ENCODE measurements around the gene AHSG. TPM values are rescaled to one million over a fixed set of nuclear protein-coding genes. Genes with fewer than 3 reads are reported as not detected.

Gene AHSG
- not detected in 2 replicates for total RNA-seq

DNA sequence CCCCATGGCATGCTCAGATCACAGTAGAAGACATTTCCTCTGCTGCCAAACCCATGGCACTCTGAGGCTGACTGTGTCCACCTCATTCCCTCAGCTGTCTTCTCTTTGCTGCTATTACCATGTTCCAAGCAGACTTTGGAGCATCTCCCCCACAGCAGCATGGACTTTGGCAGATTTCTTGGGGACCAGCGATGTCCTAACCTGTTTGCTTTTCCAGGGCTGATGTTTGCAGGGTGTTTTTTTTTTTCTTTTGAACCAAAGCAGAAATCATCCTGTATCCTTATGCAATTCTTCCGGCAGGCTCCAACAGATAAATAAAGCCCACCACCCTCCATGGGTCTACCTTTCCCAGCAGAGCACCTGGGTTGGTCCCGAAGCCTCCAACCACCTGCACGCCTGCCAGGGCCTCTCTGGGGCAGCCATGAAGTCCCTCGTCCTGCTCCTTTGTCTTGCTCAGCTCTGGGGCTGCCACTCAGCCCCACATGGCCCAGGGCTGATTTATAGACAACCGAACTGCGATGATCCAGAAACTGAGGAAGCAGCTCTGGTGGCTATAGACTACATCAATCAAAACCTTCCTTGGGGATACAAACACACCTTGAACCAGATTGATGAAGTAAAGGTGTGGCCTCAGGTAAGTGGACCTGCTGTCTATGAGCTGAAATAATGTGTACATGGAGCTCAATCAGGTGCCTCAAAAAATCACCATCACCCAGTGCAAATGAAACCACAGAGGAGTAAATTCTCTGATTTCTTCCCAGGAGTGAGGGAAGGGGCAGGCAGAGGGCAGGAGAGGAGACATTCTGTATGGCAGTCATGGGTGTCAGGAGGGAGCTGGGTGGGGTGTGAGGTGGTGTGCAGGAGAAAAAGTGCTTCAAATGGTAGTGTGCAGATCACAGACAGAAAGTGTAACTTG is at the start of gene AHSG:
Gene AHSG, plus strand, starts transcription at position 340 of the 916 bp plus-strand sequence. Its CDS starts 82 bp downstream, at position 422.

GRCh38 chr3:186567072-186567921 is 45.6 kb upstream of the AHSG start, which contains the start of gene TBCCD1:
TSS of gene TBCCD1 (minus strand) at chr3:186567339. CDS start at chr3:186564329, 3,010 bp downstream.

DNA sequence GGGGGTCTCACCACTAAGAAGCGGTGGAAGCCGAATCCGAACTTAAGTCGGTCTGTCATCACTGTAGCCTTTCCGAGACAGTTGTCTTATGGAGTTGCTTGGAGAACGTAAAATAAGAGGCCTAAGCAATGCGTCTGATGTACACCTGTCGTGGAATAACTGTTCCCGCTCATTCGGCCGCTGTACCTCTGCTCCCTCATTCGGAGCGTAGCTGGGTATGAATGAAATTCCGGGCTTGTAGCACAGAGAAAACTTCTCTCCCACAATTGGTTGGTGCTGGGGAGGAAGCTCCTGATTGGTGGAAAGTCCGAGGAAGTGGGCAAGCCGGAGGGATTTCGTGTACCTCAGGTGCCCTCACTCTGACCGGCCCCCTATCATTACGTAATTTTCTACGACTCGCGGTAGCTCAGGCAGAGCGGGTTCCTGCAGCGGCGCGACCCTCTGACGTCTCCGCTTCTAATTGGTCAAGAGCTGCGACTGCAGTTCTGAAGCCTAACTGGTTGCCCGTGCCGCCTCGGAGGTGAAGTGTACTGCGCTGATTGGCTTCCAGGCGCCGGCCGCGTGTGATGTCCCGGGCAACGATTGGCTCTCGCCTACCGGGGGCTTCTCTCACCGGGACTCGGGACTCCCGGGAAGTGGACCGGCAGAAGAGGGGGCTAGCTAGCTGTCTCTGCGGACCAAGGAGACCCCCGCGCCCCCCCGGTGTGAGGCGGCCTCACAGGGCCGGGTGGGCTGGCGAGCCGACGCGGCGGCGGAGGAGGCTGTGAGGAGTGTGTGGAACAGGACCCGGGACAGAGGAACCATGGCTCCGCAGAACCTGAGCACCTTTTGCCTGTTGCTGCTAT is 42.5 kb upstream of the AHSG start, which contains the start of gene DNAJB11:
Gene DNAJB11, plus strand, starts transcription at position 625 of the 845 bp plus-strand sequence. Its CDS starts 178 bp downstream, at position 803.

GRCh38 chr3:186639778-186640472 is 27.1 kb downstream of the AHSG start, which contains the start of gene FETUB:
TSS of gene FETUB (plus strand) at chr3:186640399. CDS start at chr3:186640461, 62 bp downstream.

DNA sequence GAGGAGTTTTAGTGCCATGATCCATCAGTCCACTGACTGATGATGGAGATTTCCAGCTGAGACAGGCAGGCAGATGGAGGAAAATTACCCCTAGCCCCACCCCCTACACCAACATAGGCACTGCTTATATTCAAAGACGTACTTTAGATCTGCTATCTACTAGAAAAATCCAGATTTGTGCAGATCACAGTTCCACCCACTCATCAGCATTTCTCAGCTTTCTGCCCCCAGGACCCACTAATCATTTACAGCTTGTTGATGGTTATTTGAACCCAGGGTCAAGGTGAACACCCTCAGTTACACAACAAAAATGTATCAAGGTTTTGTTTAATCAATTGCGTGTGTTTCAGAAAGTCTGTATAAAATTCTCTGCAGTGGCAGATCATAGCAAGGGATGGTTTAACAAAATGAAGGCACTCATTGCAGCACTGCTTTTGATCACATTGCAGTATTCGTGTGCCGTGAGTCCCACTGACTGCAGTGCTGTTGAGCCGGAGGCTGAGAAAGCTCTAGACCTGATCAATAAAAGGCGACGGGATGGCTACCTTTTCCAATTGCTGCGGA is 52.8 kb downstream of the AHSG start, which contains the start of gene HRG:
Gene HRG, plus strand, starts transcription at position 390 of the 564 bp plus-strand sequence. Its CDS starts 18 bp downstream, at position 408.

Small RNA genes within 50 kb of the gene (small RNA-seq; reads per million reads assigned to genes)
- gene RF00017: not detected

Other genes starting within 250 kb of the AHSG start
- 1.8 and 2.3 TPM in 2 replicates for gene CRYGS, start 68.7 kb upstream of the AHSG start, total RNA-seq
- 14.7 and 19.7 TPM in 2 replicates for gene TBCCD1, start 45.7 kb upstream of the AHSG start, total RNA-seq
- gene DNAJB11, start 42.3 kb upstream of the AHSG start, total RNA-seq: 26.1 and 37.9 TPM in 2 replicates
- not detected in 2 replicates for gene FETUB, start 27.3 kb downstream of the AHSG start, total RNA-seq
- gene HRG, start 53.0 kb downstream of the AHSG start, total RNA-seq: not detected in 2 replicates
- gene KNG1, start 104.3 kb downstream of the AHSG start, total RNA-seq: not detected in 2 replicates
- gene EIF4A2, start 170.5 kb downstream of the AHSG start, total RNA-seq: 344 and 390 TPM in 2 replicates
- 24.3 and 38.5 TPM in 2 replicates for gene RFC4, start 193.4 kb downstream of the AHSG start, total RNA-seq
- not detected in 2 replicates for gene ADIPOQ, start 229.7 kb downstream of the AHSG start, total RNA-seq

Data from subcutaneous preadipocyte (primary cell).